Ectodermal cell (in vitro differentiated cells): Measurements from ENCODE around the gene SMG1.
A peak's percentile ranks its signal among the peaks of the same experiment; 100 is the strongest.

Experiments
- H3K27ac ChIP-seq: 2 replicates; pipeline ENCODE4 v1.7.0; 2013; ENCODE audit warnings: mild to moderate bottlenecking, low read depth, low read length; ENCODE audit not compliant: insufficient read depth, poor library complexity, severe bottlenecking
- H3K27me3 ChIP-seq: 2 replicates; pipeline ENCODE4 v1.7.0; 2013; ENCODE audit warnings: mild to moderate bottlenecking, low read length; ENCODE audit not compliant: insufficient read depth, control insufficient read depth, poor library complexity, severe bottlenecking
- H3K36me3 ChIP-seq: one replicate; pipeline ENCODE4 v1.7.0; 2013; ENCODE audit warnings: low read length; ENCODE audit not compliant: control insufficient read depth, insufficient read depth
- H3K4me1 ChIP-seq: one replicate; pipeline ENCODE4 v1.7.0; 2013; ENCODE audit warnings: low read length; ENCODE audit not compliant: control insufficient read depth, insufficient read depth
- H3K4me3 ChIP-seq: 2 replicates; pipeline ENCODE4 v1.7.0; 2013; ENCODE audit warnings: low read depth, low read length, control low read depth; ENCODE audit not compliant: insufficient read depth
- H3K9me3 ChIP-seq: 2 replicates; pipeline ENCODE4 v1.7.0; 2013; ENCODE audit warnings: mild to moderate bottlenecking, low read length, moderate library complexity; ENCODE audit not compliant: control insufficient read depth
- WGBS, 2 experiments: methylation state at CpG; one replicate each; pipeline ENCODE4 v1.1.7; 2013; ENCODE audit warnings: missing lambda C conversion rate in 2 of 2; 5-methylcytosine and 5-hydroxymethylcytosine counted together

Gene SMG1

GRCh38 chr16:18802767-18803343, 123.4 kb downstream of the SMG1 start:
- Histone ChIP-seq H3K27ac (peak overlapping the region; percentile 44), H3K36me3 (peaks cover under 1% of the 10 kb centered on the region), H3K27me3 (no peaks in the 10 kb centered on the region), H3K4me1 (peaks cover 21% of the 10 kb centered on the region), H3K9me3 (no peaks in the 10 kb centered on the region), H3K4me3 (no peak overlapping the region)
- WGBS, 2 experiments, result 94% methylated on average over 15 of the region's 16 CpGs

- H3K4me3 ChIP-seq, result peak within 1 kb of the TSS; percentile 65
- no peaks in the 10 kb centered on the region for H3K27me3 ChIP-seq
- peaks cover 15% of the 10 kb centered on the region for H3K36me3 ChIP-seq
- peaks cover 21% of the 10 kb centered on the region for H3K4me1 ChIP-seq
- H3K9me3 ChIP-seq, result no peaks in the 10 kb centered on the region
- WGBS, 2 experiments, result 1% methylated on average over 77 of the region's 77 CpGs
- peak within 1 kb of the TSS; percentile 83 for H3K27ac ChIP-seq
Observed at GRCh38 chr16:18801145-18801972, 124.8 kb downstream of the SMG1 start, which contains the start of gene ARL6IP1. Gene ARL6IP1 (minus strand): TSS chr16:18801549. CDS start chr16:18801466, 83 bp downstream.

- peak overlapping the region; percentile 65 for H3K4me3 ChIP-seq
- peak overlapping the region; percentile 58 for H3K27ac ChIP-seq
- WGBS, 2 experiments, result 0% methylated on average over 15 of the region's 15 CpGs
- H3K9me3 ChIP-seq, result no peaks in the 10 kb centered on the region
- peaks cover 21% of the 10 kb centered on the region for H3K36me3 ChIP-seq
- no peaks in the 10 kb centered on the region for H3K27me3 ChIP-seq
- H3K4me1 ChIP-seq, result peaks cover 21% of the 10 kb centered on the region
Observed at GRCh38 chr16:18800775-18801144, 125.4 kb downstream of the SMG1 start.

GRCh38 chr16:18800293-18800692, 125.9 kb downstream of the SMG1 start:
- Histone ChIP-seq H3K36me3 (peaks cover 23% of the 10 kb centered on the region), H3K4me1 (peaks cover 21% of the 10 kb centered on the region), H3K27me3 (no peaks in the 10 kb centered on the region), H3K9me3 (no peaks in the 10 kb centered on the region), H3K4me3 (peak overlapping the region; percentile 65), H3K27ac (peak overlapping the region; percentile 27)
- 2 to 7% methylated on average over 8 of the region's 8 CpGs for WGBS, 2 experiments

GRCh38 chr16:18799500-18799899, 126.7 kb downstream of the SMG1 start:
- Histone ChIP-seq H3K27ac (no peak overlapping the region), H3K4me3 (peak overlapping the region; percentile 65)

GRCh38 chr16:18797746-18798145, 128.5 kb downstream of the SMG1 start:
- peaks cover 10% of the 10 kb centered on the region for H3K4me1 ChIP-seq
- H3K9me3 ChIP-seq, result no peaks in the 10 kb centered on the region
- H3K27ac ChIP-seq, result no peak overlapping the region
- no peak overlapping the region for H3K4me3 ChIP-seq
- no peaks in the 10 kb centered on the region for H3K27me3 ChIP-seq
- WGBS, 2 experiments, result 90 to 92% methylated on average over 1 to 4 of the region's 4 CpGs
- peaks cover 37% of the 10 kb centered on the region for H3K36me3 ChIP-seq

More at GRCh38 chr16:18799500-18799899, 126.7 kb downstream of the SMG1 start:
- Histone ChIP-seq H3K9me3 (no peaks in the 10 kb centered on the region), H3K27me3 (no peaks in the 10 kb centered on the region), H3K4me1 (peaks cover 21% of the 10 kb centered on the region), H3K36me3 (peaks cover 28% of the 10 kb centered on the region)
- 85 to 87% methylated on average over 2 to 3 of the region's 3 CpGs for WGBS, 2 experiments

- Histone ChIP-seq H3K27me3 (no peaks in the 10 kb centered on the region), H3K27ac (no peak overlapping the region), H3K4me1 (peaks cover 10% of the 10 kb centered on the region), H3K36me3 (peaks cover 38% of the 10 kb centered on the region), H3K4me3 (no peak overlapping the region), H3K9me3 (no peaks in the 10 kb centered on the region)
- WGBS, 2 experiments, result 89 to 100% methylated on average over 1 of the region's 1 CpG
Observed at GRCh38 chr16:18796377-18796776, 129.8 kb downstream of the SMG1 start.

GRCh38 chr16:18792836-18793433, 133.3 kb downstream of the SMG1 start:
- H3K36me3 ChIP-seq, result peaks cover 54% of the 10 kb centered on the region
- WGBS, 2 experiments, result 97 to 98% methylated on average over 11 of the region's 11 CpGs
- H3K27me3 ChIP-seq, result no peaks in the 10 kb centered on the region
- H3K4me3 ChIP-seq, result no peak overlapping the region
- peaks cover 3% of the 10 kb centered on the region for H3K4me1 ChIP-seq
- no peaks in the 10 kb centered on the region for H3K9me3 ChIP-seq
- H3K27ac ChIP-seq, result no peak overlapping the region

- Histone ChIP-seq H3K27ac (peak within 1 kb of the TSS; percentile 86), H3K27me3 (no peaks in the 10 kb centered on the region), H3K4me3 (peak within 1 kb of the TSS; percentile 99), H3K36me3 (peaks cover 47% of the 10 kb centered on the region), H3K9me3 (no peaks in the 10 kb centered on the region), H3K4me1 (peaks cover 12% of the 10 kb centered on the region)
- 6 to 7% methylated on average over 60 of the region's 60 CpGs for WGBS, 2 experiments
Observed at GRCh38 chr16:18789850-18790706, 136.1 kb downstream of the SMG1 start, which contains the start of gene RPS15A. Gene RPS15A (minus strand): TSS chr16:18790334. CDS start chr16:18789113, 1,221 bp downstream.
